ENCODE data around the gene TTLL5.

The TTLL5 gene

GRCh38 chr14:75715926-75716780 lies 55.1 kb downstream of the TTLL5 start:
- DNase-seq (ENCODE audit: low spot score): no peak
- WGBS, 2 donors (ENCODE audit: extremely low coverage in 2 of 2, insufficient read length in 2 of 2, insufficient replicate concordance in 1 of 2): no CpG with 5 or more reads among the region's 2 CpGs
- no peak overlapping the region for H2AFZ ChIP-seq (ENCODE audit: low read length)
- H3K4me3 ChIP-seq (ENCODE audit: low read length in 2 of 2): no peak overlapping the region
- H3K4me2 ChIP-seq (ENCODE audit: insufficient read depth, low read length, poor library complexity, severe bottlenecking): no peak overlapping the region
- no peak overlapping the region for H4K8ac ChIP-seq (ENCODE audit: low read depth, low read length)
- H3K9me3 ChIP-seq (replicated peaks in 1 of 2; ENCODE audit: control insufficient read depth in 2 of 2, insufficient read depth in 1 of 2, low read depth in 1 of 2, low read length in 2 of 2): no peaks in the 10 kb centered on the region
- no peak overlapping the region for H3K4ac ChIP-seq (ENCODE audit: low read length)
- H3K18ac ChIP-seq (ENCODE audit: low read length): no peak overlapping the region
- peaks cover 6 to 12% of the 10 kb centered on the region in 2 donors for H3K4me1 ChIP-seq (ENCODE audit: control insufficient read depth in 2 of 2, insufficient read depth in 1 of 2, low read depth in 1 of 2, low read length in 2 of 2)
- no peak overlapping the region for H2AK5ac ChIP-seq (ENCODE audit: low read depth, low read length)
- H3K36me3 ChIP-seq (replicated peaks in 1 of 2; ENCODE audit: control insufficient read depth in 2 of 2, insufficient read depth in 2 of 2, low read length in 2 of 2): peaks cover 8 to 55% of the 10 kb centered on the region in 2 donors
- no peak overlapping the region for H4K91ac ChIP-seq (ENCODE audit: low read depth, low read length, poor library complexity)
- no peaks in the 10 kb centered on the region for H3K79me1 ChIP-seq (ENCODE audit: low read depth, low read length)
- H3K23ac ChIP-seq (ENCODE audit: low read depth, low read length, poor library complexity): no peak overlapping the region
- no peak overlapping the region for H3K9ac ChIP-seq (ENCODE audit: low read depth, low read length, poor library complexity)
- no peak overlapping the region for H3K27ac ChIP-seq (replicated peaks; ENCODE audit: low read length)
- H2BK120ac ChIP-seq (ENCODE audit: low read depth, low read length): no peak overlapping the region
- H3K27me3 ChIP-seq (ENCODE audit: control insufficient read depth in 3 of 3, insufficient read depth in 3 of 3, low read depth in 1 of 3, low read length in 3 of 3): no peaks in the 10 kb centered on the region
- no peak overlapping the region for H2BK12ac ChIP-seq (ENCODE audit: low read length)
- H3K14ac ChIP-seq (ENCODE audit: low read length): no peak overlapping the region
- H2BK5ac ChIP-seq (ENCODE audit: low read length): no peak overlapping the region
- H2BK15ac ChIP-seq (ENCODE audit: low read length): no peak overlapping the region

GRCh38 chr14:75717729-75718128 lies 56.7 kb downstream of the TTLL5 start:
- Histone ChIP-seq H2BK12ac (ENCODE audit: low read length) (no peak overlapping the region), H3K4me2 (ENCODE audit: insufficient read depth, low read length, poor library complexity, severe bottlenecking) (no peak overlapping the region), H3K4me3 (ENCODE audit: low read length in 2 of 2) (no peak overlapping the region), H2BK120ac (ENCODE audit: low read depth, low read length) (no peak overlapping the region), H3K9me3 (replicated peaks in 1 of 2; ENCODE audit: control insufficient read depth in 2 of 2, insufficient read depth in 1 of 2, low read depth in 1 of 2, low read length in 2 of 2) (no peaks in the 10 kb centered on the region), H2AFZ (ENCODE audit: low read length) (no peak overlapping the region), H2AK5ac (ENCODE audit: low read depth, low read length) (no peak overlapping the region), H3K23ac (ENCODE audit: low read depth, low read length, poor library complexity) (no peak overlapping the region), H2BK15ac (ENCODE audit: low read length) (no peak overlapping the region), H2BK5ac (ENCODE audit: low read length) (no peak overlapping the region), H3K79me1 (ENCODE audit: low read depth, low read length) (no peaks in the 10 kb centered on the region), H3K27ac (replicated peaks; ENCODE audit: low read length) (no peak overlapping the region), H4K91ac (ENCODE audit: low read depth, low read length, poor library complexity) (no peak overlapping the region), H4K8ac (ENCODE audit: low read depth, low read length) (no peak overlapping the region), H3K27me3 (ENCODE audit: control insufficient read depth in 3 of 3, insufficient read depth in 3 of 3, low read depth in 1 of 3, low read length in 3 of 3) (no peaks in the 10 kb centered on the region), H3K4ac (ENCODE audit: low read length) (no peak overlapping the region), H3K36me3 (replicated peaks in 1 of 2; ENCODE audit: control insufficient read depth in 2 of 2, insufficient read depth in 2 of 2, low read length in 2 of 2) (peaks cover 15 to 66% of the 10 kb centered on the region in 2 donors), H3K14ac (ENCODE audit: low read length) (no peak overlapping the region), H3K9ac (ENCODE audit: low read depth, low read length, poor library complexity) (no peak overlapping the region), H3K18ac (ENCODE audit: low read length) (no peak overlapping the region), H3K4me1 (ENCODE audit: control insufficient read depth in 2 of 2, insufficient read depth in 1 of 2, low read depth in 1 of 2, low read length in 2 of 2) (peaks cover 0 to 4% of the 10 kb centered on the region in 2 donors)
- DNase-seq (ENCODE audit: low spot score): no peak
- no CpG with 5 or more reads among the region's 3 CpGs for WGBS, 2 donors (ENCODE audit: extremely low coverage in 2 of 2, insufficient read length in 2 of 2, insufficient replicate concordance in 1 of 2)

- Histone ChIP-seq H3K9me3 (replicated peaks in 1 of 2; ENCODE audit: control insufficient read depth in 2 of 2, insufficient read depth in 1 of 2, low read depth in 1 of 2, low read length in 2 of 2) (no peaks in the 10 kb centered on the region), H3K36me3 (replicated peaks in 1 of 2; ENCODE audit: control insufficient read depth in 2 of 2, insufficient read depth in 2 of 2, low read length in 2 of 2) (peaks cover 15 to 68% of the 10 kb centered on the region in 2 donors), H2BK15ac (ENCODE audit: low read length) (no peak overlapping the region), H3K18ac (ENCODE audit: low read length) (no peak overlapping the region), H3K4ac (ENCODE audit: low read length) (no peak overlapping the region), H2AK5ac (ENCODE audit: low read depth, low read length) (no peak overlapping the region), H3K27me3 (ENCODE audit: control insufficient read depth in 3 of 3, insufficient read depth in 3 of 3, low read depth in 1 of 3, low read length in 3 of 3) (no peaks in the 10 kb centered on the region), H3K79me1 (ENCODE audit: low read depth, low read length) (no peaks in the 10 kb centered on the region), H2AFZ (ENCODE audit: low read length) (no peak overlapping the region), H4K8ac (ENCODE audit: low read depth, low read length) (no peak overlapping the region), H2BK5ac (ENCODE audit: low read length) (no peak overlapping the region), H3K4me1 (ENCODE audit: control insufficient read depth in 2 of 2, insufficient read depth in 1 of 2, low read depth in 1 of 2, low read length in 2 of 2) (peaks cover 0 to 4% of the 10 kb centered on the region in 2 donors), H3K4me2 (ENCODE audit: insufficient read depth, low read length, poor library complexity, severe bottlenecking) (no peak overlapping the region), H3K14ac (ENCODE audit: low read length) (no peak overlapping the region), H2BK12ac (ENCODE audit: low read length) (no peak overlapping the region), H4K91ac (ENCODE audit: low read depth, low read length, poor library complexity) (no peak overlapping the region), H3K27ac (replicated peaks; ENCODE audit: low read length) (no peak overlapping the region), H3K23ac (ENCODE audit: low read depth, low read length, poor library complexity) (no peak overlapping the region), H2BK120ac (ENCODE audit: low read depth, low read length) (no peak overlapping the region), H3K9ac (ENCODE audit: low read depth, low read length, poor library complexity) (no peak overlapping the region), H3K4me3 (ENCODE audit: low read length in 2 of 2) (no peak overlapping the region)
- no peak for DNase-seq (ENCODE audit: low spot score)
- no CpG with 5 or more reads among the region's 3 CpGs for WGBS, 2 donors (ENCODE audit: extremely low coverage in 2 of 2, insufficient read length in 2 of 2, insufficient replicate concordance in 1 of 2)
Observed at GRCh38 chr14:75718199-75718598, 57.2 kb downstream of the TTLL5 start.

- Histone ChIP-seq H3K9ac (ENCODE audit: low read depth, low read length, poor library complexity) (no peak overlapping the region), H2BK120ac (ENCODE audit: low read depth, low read length) (no peak overlapping the region), H3K4me3 (ENCODE audit: low read length in 2 of 2) (no peak overlapping the region), H3K4ac (ENCODE audit: low read length) (no peak overlapping the region), H3K27ac (replicated peaks; ENCODE audit: low read length) (no peak overlapping the region), H4K8ac (ENCODE audit: low read depth, low read length) (no peak overlapping the region), H3K4me1 (ENCODE audit: control insufficient read depth in 2 of 2, insufficient read depth in 1 of 2, low read depth in 1 of 2, low read length in 2 of 2) (peaks cover 0 to 4% of the 10 kb centered on the region in 2 donors), H3K23ac (ENCODE audit: low read depth, low read length, poor library complexity) (no peak overlapping the region), H2AFZ (ENCODE audit: low read length) (no peak overlapping the region), H2BK15ac (ENCODE audit: low read length) (no peak overlapping the region), H3K18ac (ENCODE audit: low read length) (no peak overlapping the region), H3K9me3 (replicated peaks in 1 of 2; ENCODE audit: control insufficient read depth in 2 of 2, insufficient read depth in 1 of 2, low read depth in 1 of 2, low read length in 2 of 2) (peaks cover 0 to 2% of the 10 kb centered on the region in 2 donors), H2AK5ac (ENCODE audit: low read depth, low read length) (no peak overlapping the region), H3K14ac (ENCODE audit: low read length) (no peak overlapping the region), H2BK5ac (ENCODE audit: low read length) (no peak overlapping the region), H3K36me3 (replicated peaks in 1 of 2; ENCODE audit: control insufficient read depth in 2 of 2, insufficient read depth in 2 of 2, low read length in 2 of 2) (peaks cover 19 to 71% of the 10 kb centered on the region in 2 donors), H3K79me1 (ENCODE audit: low read depth, low read length) (no peaks in the 10 kb centered on the region), H2BK12ac (ENCODE audit: low read length) (no peak overlapping the region), H4K91ac (ENCODE audit: low read depth, low read length, poor library complexity) (no peak overlapping the region), H3K27me3 (ENCODE audit: control insufficient read depth in 3 of 3, insufficient read depth in 3 of 3, low read depth in 1 of 3, low read length in 3 of 3) (no peaks in the 10 kb centered on the region), H3K4me2 (ENCODE audit: insufficient read depth, low read length, poor library complexity, severe bottlenecking) (no peak overlapping the region)
- no CpG with 5 or more reads among the region's 2 CpGs for WGBS, 2 donors (ENCODE audit: extremely low coverage in 2 of 2, insufficient read length in 2 of 2, insufficient replicate concordance in 1 of 2)
- DNase-seq (ENCODE audit: low spot score): no peak
Observed at GRCh38 chr14:75720116-75720515, 59.1 kb downstream of the TTLL5 start.

All from neuronal stem cell (in vitro differentiated cells).